ENCODE results near the gene NPAS3.

NPAS3 gene

GRCh38 chr14:32950584-32950983 is 11.9 kb downstream of the NPAS3 start:
- TF ChIP-seq CTCF (IDR thresholded peaks at IDR 0.05; ENCODE audit: control insufficient read depth, insufficient read depth, low read depth, low read length, missing control alignments), result no peak
- no peak for DNase-seq (ENCODE audit: low read depth)
- H3K4me3 ChIP-seq (ENCODE audit: control insufficient read depth, low read depth, low read length), result no peak overlapping the region

GRCh38 chr14:32967421-32967820 is 28.7 kb downstream of the NPAS3 start:
- H3K4me3 ChIP-seq (ENCODE audit: control insufficient read depth, low read depth, low read length), result no peak overlapping the region
- no peak for DNase-seq (ENCODE audit: low read depth)
- no peak for TF ChIP-seq CTCF (IDR thresholded peaks at IDR 0.05; ENCODE audit: control insufficient read depth, insufficient read depth, low read depth, low read length, missing control alignments)

GRCh38 chr14:32968972-32969544 is 30.4 kb downstream of the NPAS3 start:
- TF ChIP-seq CTCF (IDR thresholded peaks at IDR 0.05; ENCODE audit: control insufficient read depth, insufficient read depth, low read depth, low read length, missing control alignments), result no peak
- DNase-seq (ENCODE audit: low read depth), result no peak
- H3K4me3 ChIP-seq (ENCODE audit: control insufficient read depth, low read depth, low read length), result no peak overlapping the region

GRCh38 chr14:32977913-32978312 is 39.2 kb downstream of the NPAS3 start:
- no peak for DNase-seq (ENCODE audit: low read depth)
- no peak for TF ChIP-seq CTCF (IDR thresholded peaks at IDR 0.05; ENCODE audit: control insufficient read depth, insufficient read depth, low read depth, low read length, missing control alignments)
- H3K4me3 ChIP-seq (ENCODE audit: control insufficient read depth, low read depth, low read length), result no peak overlapping the region

DNA sequence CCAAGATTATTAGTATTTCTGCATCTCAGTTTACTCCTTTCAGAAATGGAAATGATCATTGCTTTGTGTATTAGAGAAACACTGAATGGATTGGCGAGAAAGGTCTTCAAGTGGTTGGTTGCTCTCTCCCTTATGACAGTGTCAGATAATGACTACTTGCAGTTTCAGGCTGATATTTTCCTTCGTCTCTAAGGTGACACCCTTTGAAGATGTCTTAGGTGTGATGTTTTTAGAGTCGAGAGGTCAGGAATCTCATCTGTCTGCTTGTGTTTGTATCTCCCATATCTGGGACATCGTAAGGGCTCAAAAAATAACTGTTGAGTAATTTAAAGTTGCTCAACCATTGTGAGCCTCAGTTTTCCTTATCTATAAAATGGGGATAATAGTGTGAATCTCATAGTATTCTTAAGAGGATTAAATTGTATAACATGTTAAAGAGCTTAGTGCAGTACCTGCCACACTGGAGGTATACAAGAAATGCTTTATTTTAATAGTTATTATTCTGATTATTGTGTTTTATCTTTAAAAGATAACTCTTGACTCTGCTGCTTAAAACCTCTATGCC is 40.1 kb downstream of the NPAS3 start:
- no peak overlapping the region for H3K4me3 ChIP-seq (ENCODE audit: control insufficient read depth, low read depth, low read length)
- DNase-seq (ENCODE audit: low read depth), result no peak
- TF ChIP-seq CTCF (IDR thresholded peaks at IDR 0.05; ENCODE audit: control insufficient read depth, insufficient read depth, low read depth, low read length, missing control alignments), result no peak

DNA sequence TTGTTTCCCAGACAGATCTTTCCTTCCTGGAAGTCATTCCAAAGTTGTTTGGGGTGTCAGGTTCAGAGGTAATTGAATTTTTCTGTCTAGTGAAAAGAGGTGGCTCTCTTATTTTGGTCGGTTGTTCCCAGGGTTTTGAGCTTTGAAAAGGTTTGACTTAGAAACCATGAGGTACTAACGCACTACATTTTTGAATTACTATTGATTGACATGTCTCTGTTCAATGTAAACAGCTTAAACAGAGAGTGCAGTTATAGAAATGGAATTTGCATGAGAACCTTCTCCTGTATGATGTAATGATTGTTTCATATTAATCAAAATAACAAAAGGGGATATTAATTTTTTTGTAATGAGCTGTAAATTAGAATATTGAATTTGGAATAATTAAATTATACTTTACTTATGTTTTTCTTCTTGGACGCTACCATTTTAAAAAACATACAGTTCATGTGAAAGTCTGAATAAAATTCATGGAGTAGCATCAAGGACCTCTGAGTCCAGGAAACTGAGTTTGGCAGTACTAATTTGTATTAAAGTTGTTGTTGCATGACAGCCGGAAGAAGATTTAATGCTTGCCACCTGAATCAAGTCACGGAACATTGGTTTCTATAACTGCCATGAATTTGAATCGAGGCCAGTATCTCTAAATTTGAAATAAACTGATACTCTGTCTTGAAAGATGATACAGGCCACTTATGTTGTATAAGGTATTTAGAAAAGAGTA is 41.7 kb downstream of the NPAS3 start:
- H3K4me3 ChIP-seq (ENCODE audit: control insufficient read depth, low read depth, low read length), result no peak overlapping the region
- no peak for DNase-seq (ENCODE audit: low read depth)
- no peak for TF ChIP-seq CTCF (IDR thresholded peaks at IDR 0.05; ENCODE audit: control insufficient read depth, insufficient read depth, low read depth, low read length, missing control alignments)

All from AG09309 (cell line).